GM12878 (cell line): ENCODE results near the gene CCL14.

Experiments used
- EZH2 ChIP-seq: IDR thresholded peaks from 2 replicates; pipeline ENCODE4 v1.6.1; 2012; ENCODE audit warnings: low read depth, mild to moderate bottlenecking, control low read depth, inconsistent platforms, low read length, borderline replicate concordance; ENCODE audit not compliant: control insufficient read depth
- FOXK2 ChIP-seq: fragments of 450-650 bp; IDR thresholded peaks from 2 replicates; pipeline ENCODE4 v1.6.1; 2017; ENCODE audit warnings: mild to moderate bottlenecking, moderate library complexity
- POLR2A ChIP-seq: IDR thresholded peaks from 2 replicates; pipeline ENCODE4 v1.6.1; 2011; ENCODE audit warnings: low read depth, mild to moderate bottlenecking, low read length
- RCOR1 ChIP-seq: conservative IDR thresholded peaks from 2 replicates; pipeline ENCODE4 v1.6.1; 2012; ENCODE audit warnings: low read depth, low read length, improper control_type of control experiment
- TF ChIP-seq, protein P1 (sequence below), 3 experiments: IDR thresholded peaks in 2 of 3; conservative IDR thresholded peaks in 1 of 3; 2 replicates each; pipeline ENCODE4 v1.5.1; 2011; ENCODE audit warnings: low read depth in 3 of 3, low read length in 3 of 3, mild to moderate bottlenecking in 3 of 3, control low read depth in 2 of 3, moderate library complexity in 2 of 3, inconsistent platforms in 1 of 3, mixed read lengths in 1 of 3; ENCODE audit not compliant: control insufficient read depth in 2 of 3, insufficient read depth in 1 of 3; ENCODE audit errors: extremely low read depth in 1 of 3

DNA sequence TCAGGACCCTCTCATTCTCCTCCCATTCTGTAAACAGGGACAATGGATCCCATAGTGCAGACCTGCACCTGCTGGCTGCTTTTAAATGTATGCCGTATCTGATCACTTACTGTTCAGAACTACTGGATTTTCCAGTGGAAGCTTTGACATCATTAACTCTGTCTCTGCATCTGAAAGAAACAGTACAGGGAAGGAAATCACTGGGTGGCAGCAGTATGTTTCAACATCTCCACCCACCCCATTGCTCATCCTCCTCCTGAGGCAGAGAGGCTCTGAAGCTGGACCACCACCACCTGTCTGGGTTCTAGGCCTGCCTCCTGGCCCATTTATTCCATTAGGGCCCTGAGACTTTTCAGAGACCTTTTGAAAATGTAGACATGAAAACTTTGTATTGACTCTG is 12.2 kb upstream of the CCL14 start:
- TF ChIP-seq POLR2A, result no peak
- no peak for TF ChIP-seq FOXK2
- TF ChIP-seq, protein P1, sequence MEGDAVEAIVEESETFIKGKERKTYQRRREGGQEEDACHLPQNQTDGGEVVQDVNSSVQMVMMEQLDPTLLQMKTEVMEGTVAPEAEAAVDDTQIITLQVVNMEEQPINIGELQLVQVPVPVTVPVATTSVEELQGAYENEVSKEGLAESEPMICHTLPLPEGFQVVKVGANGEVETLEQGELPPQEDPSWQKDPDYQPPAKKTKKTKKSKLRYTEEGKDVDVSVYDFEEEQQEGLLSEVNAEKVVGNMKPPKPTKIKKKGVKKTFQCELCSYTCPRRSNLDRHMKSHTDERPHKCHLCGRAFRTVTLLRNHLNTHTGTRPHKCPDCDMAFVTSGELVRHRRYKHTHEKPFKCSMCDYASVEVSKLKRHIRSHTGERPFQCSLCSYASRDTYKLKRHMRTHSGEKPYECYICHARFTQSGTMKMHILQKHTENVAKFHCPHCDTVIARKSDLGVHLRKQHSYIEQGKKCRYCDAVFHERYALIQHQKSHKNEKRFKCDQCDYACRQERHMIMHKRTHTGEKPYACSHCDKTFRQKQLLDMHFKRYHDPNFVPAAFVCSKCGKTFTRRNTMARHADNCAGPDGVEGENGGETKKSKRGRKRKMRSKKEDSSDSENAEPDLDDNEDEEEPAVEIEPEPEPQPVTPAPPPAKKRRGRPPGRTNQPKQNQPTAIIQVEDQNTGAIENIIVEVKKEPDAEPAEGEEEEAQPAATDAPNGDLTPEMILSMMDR (IDR thresholded peaks at IDR 0.05 in 2 of 3, conservative IDR thresholded peaks at IDR 0.05 in 1 of 3; ENCODE audit: control insufficient read depth in 2 of 3, extremely low read depth in 1 of 3, insufficient read depth in 1 of 3, low read depth in 3 of 3, low read length in 3 of 3), result no peak
- no peak for TF ChIP-seq RCOR1
- no peak for TF ChIP-seq EZH2
